HG02623 (cell line): ENCODE results near the gene HSFY1.
"Not testable (repeated sequence)": the region's sequence is repeated elsewhere in the genome, so short reads cannot be mapped to it uniquely, and the experiment has no call there.

Experiments
- ATAC-seq: cut with Tn5 transposase; IDR thresholded peaks from one replicate; pipeline ENCODE4 v1.9.1; 2021; ENCODE audit warnings: moderate library complexity; ENCODE audit not compliant: unreplicated experiment

Gene HSFY1

DNA sequence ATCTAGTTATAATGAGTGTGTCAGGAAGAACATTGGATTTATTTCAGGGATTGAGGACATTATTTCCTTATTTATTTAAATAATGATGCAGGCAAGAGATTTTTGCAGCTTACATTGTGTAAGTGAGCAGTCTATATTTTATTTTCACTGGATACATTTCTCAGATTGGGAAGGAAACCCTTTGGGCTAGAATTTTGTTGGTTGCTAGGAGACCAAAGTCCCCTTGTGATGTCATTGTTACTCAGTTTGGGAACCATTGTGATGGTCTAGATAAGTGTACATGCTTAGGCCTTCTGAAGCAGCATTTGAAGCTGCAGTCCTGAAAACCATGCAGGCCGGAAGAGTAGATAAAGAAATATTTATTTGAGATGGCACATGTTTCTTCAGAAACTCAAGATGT is at the start of gene HSFY1:
Gene HSFY1 (plus strand): TSS at position 301 of the 400 bp plus-strand sequence. CDS start 68 bp downstream, at position 369.
- not testable (repeated sequence) for ATAC-seq

- not testable (repeated sequence) for ATAC-seq
Measured at GRCh38 chrY:18504266-18504665, 42.3 kb upstream of the HSFY1 start.

- not testable (repeated sequence) for ATAC-seq
Measured at GRCh38 chrY:18530995-18531655, 15.4 kb upstream of the HSFY1 start.

GRCh38 chrY:18538952-18539351 is 7.6 kb upstream of the HSFY1 start:
- not testable (repeated sequence) for ATAC-seq

DNA sequence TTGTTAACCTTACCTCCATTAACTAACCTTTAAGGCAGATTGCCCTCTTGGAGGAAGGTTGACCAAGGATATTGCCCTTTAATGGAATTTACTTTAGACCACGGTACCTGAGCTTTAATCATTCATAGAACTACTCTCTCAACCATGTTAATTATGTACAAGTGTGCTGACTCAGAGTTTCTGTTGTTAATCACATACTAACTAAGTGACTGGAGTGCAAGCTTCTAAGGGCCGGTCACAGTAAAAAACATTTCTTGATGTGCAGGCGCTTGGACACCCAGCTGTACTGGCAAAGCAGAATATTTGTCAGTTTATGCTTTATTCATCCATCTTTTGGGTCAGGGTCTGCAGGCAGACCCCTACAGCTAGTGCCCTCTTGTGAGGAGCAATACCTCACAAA is 6.6 kb downstream of the HSFY1 start:
- ATAC-seq, result not testable (repeated sequence)

- ATAC-seq, result not testable (repeated sequence)
Measured at GRCh38 chrY:18565915-18566314, 19.4 kb downstream of the HSFY1 start.
